ENCODE data around the gene TTC17. TPM values are rescaled to one million over a fixed set of nuclear protein-coding genes. Genes with fewer than 3 reads are reported as not detected.

Gene TTC17
- polyA plus RNA-seq, 3 donors: 34.7 to 82.5 (median 40.8) TPM

- Histone ChIP-seq H3K27me3 (ENCODE audit: control insufficient read depth in 2 of 2, insufficient read depth in 2 of 2, low read length in 2 of 2) (no peaks in the 10 kb centered on the region), H3K4me2 (replicated peaks; ENCODE audit: extremely low read depth, low read length, poor library complexity, severe bottlenecking) (no peak overlapping the region), H3K36me3 (replicated peaks in 1 of 2; ENCODE audit: control insufficient read depth in 1 of 2, insufficient read depth in 2 of 2, low read length in 2 of 2) (peaks cover 95 to 99% of the 10 kb centered on the region in 2 donors), H3K79me2 (ENCODE audit: insufficient read depth, low read length) (no peaks in the 10 kb centered on the region), H4K20me1 (ENCODE audit: insufficient read depth, low read length) (no peaks in the 10 kb centered on the region), H3K4me1 (ENCODE audit: control insufficient read depth in 1 of 2, insufficient read depth in 2 of 2, low read length in 2 of 2) (no peaks in the 10 kb centered on the region), H3K27ac (ENCODE audit: low read depth in 1 of 2, low read length in 2 of 2) (no peak overlapping the region), H2AFZ (ENCODE audit: insufficient read depth, low read depth, low read length, poor library complexity, severe bottlenecking) (no peak overlapping the region), H3K4me3 (replicated peaks in 1 of 3; ENCODE audit: low read depth in 2 of 3, low read length in 3 of 3) (no peak overlapping the region), H3K9ac (ENCODE audit: insufficient read depth, low read length, poor library complexity, severe bottlenecking) (no peak overlapping the region), H3K9me3 (replicated peaks in 1 of 2; ENCODE audit: control insufficient read depth in 1 of 2, insufficient read depth in 1 of 2, low read length in 2 of 2) (no peaks in the 10 kb centered on the region)
- no peak for TF ChIP-seq CTCF (IDR thresholded peaks at IDR 0.05)
- H3K27me3 Mint-ChIP-seq (ENCODE audit: low read depth in 3 of 3): no peaks in the 10 kb centered on the region
- H3K4me3 Mint-ChIP-seq: no peak overlapping the region
- WGBS (ENCODE audit: insufficient coverage): no CpG with 5 or more reads among the region's 3 CpGs
- H3K36me3 Mint-ChIP-seq: peaks cover 84 to 89% of the 10 kb centered on the region in 2 donors
- H3K9me3 Mint-ChIP-seq: no peaks in the 10 kb centered on the region
- DNase-seq: no peak
- no peak overlapping the region for H3K27ac Mint-ChIP-seq
- intact Hi-C loops (cut with micrococcal nuclease): no loop called here
- H3K4me1 Mint-ChIP-seq: no peaks in the 10 kb centered on the region
These were observed 46.2 kb downstream of the TTC17 start for GRCh38 chr11:43404836-43405479.

DNA sequence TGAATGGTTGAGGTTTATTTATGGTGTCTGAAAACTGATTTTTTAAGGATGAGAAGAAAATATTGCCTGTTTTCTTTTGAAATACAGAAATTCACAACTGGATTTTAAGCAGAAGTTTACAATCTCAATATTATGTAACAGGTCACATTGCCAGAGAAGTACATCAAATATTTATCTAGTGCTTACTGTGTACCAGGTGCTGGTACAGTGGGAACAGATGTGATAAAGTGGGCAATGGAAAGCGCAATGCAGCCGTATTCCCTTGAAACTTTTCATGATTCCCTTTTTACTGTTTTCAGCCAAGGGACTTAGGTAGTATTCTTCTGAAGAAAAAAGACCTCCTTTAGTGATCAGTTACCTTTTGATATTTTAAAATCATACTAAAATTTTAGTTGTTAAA lies 49.6 kb downstream of the TTC17 start:
- H3K27me3 Mint-ChIP-seq (ENCODE audit: low read depth in 3 of 3): no peaks in the 10 kb centered on the region
- no peaks in the 10 kb centered on the region for H3K9me3 Mint-ChIP-seq
- intact Hi-C loops (cut with micrococcal nuclease): no loop called here
- no peak for TF ChIP-seq CTCF (IDR thresholded peaks at IDR 0.05)
- Histone ChIP-seq H2AFZ (ENCODE audit: insufficient read depth, low read depth, low read length, poor library complexity, severe bottlenecking) (no peak overlapping the region), H3K27me3 (ENCODE audit: control insufficient read depth in 2 of 2, insufficient read depth in 2 of 2, low read length in 2 of 2) (no peaks in the 10 kb centered on the region), H3K9me3 (replicated peaks in 1 of 2; ENCODE audit: control insufficient read depth in 1 of 2, insufficient read depth in 1 of 2, low read length in 2 of 2) (no peaks in the 10 kb centered on the region), H3K79me2 (ENCODE audit: insufficient read depth, low read length) (no peaks in the 10 kb centered on the region), H3K36me3 (replicated peaks in 1 of 2; ENCODE audit: control insufficient read depth in 1 of 2, insufficient read depth in 2 of 2, low read length in 2 of 2) (peaks cover 90 to 99% of the 10 kb centered on the region in 2 donors), H4K20me1 (ENCODE audit: insufficient read depth, low read length) (no peaks in the 10 kb centered on the region), H3K4me1 (ENCODE audit: control insufficient read depth in 1 of 2, insufficient read depth in 2 of 2, low read length in 2 of 2) (no peaks in the 10 kb centered on the region), H3K4me2 (replicated peaks; ENCODE audit: extremely low read depth, low read length, poor library complexity, severe bottlenecking) (no peak overlapping the region), H3K27ac (ENCODE audit: low read depth in 1 of 2, low read length in 2 of 2) (no peak overlapping the region), H3K4me3 (replicated peaks in 1 of 3; ENCODE audit: low read depth in 2 of 3, low read length in 3 of 3) (no peak overlapping the region), H3K9ac (ENCODE audit: insufficient read depth, low read length, poor library complexity, severe bottlenecking) (no peak overlapping the region)
- H3K4me1 Mint-ChIP-seq: no peaks in the 10 kb centered on the region
- no peak overlapping the region for H3K4me3 Mint-ChIP-seq
- WGBS (ENCODE audit: insufficient coverage): no CpG with 5 or more reads among the region's 2 CpGs
- no peak overlapping the region for H3K27ac Mint-ChIP-seq
- DNase-seq: no peak
- H3K36me3 Mint-ChIP-seq: peaks cover 83 to 90% of the 10 kb centered on the region in 2 donors

Measured in CD14-positive monocyte (primary cell).